Epidermal melanocyte (primary cell): ENCODE results near the gene BIRC7.
"Not testable (repeated sequence)": the region's sequence is repeated elsewhere in the genome, so short reads cannot be mapped to it uniquely, and the experiment has no call there.

Experiments
- DNase-seq: peaks from one replicate; pipeline ENCODE4 v3.0.0; 2011; ENCODE audit warnings: low spot score; ENCODE audit not compliant: insufficient read length

BIRC7 gene

GRCh38 chr20:63247671-63248228, 12.0 kb downstream of the BIRC7 start:
- no peak for DNase-seq

- DNase-seq = no peak
Measured at GRCh38 chr20:63248835-63249591, 13.3 kb downstream of the BIRC7 start.

- no peak for DNase-seq
Measured at GRCh38 chr20:63249891-63250290, 14.2 kb downstream of the BIRC7 start.

- DNase-seq = not testable (repeated sequence)
Measured at GRCh38 chr20:63251350-63251749, 15.6 kb downstream of the BIRC7 start.

GRCh38 chr20:63252284-63252711, 16.6 kb downstream of the BIRC7 start:
- no peak for DNase-seq

- DNase-seq = no peak
Measured at GRCh38 chr20:63253065-63253437, 17.3 kb downstream of the BIRC7 start.

GRCh38 chr20:63253438-63254231, 17.9 kb downstream of the BIRC7 start:
- DNase-seq = no peak

GRCh38 chr20:63254232-63254605, 18.5 kb downstream of the BIRC7 start, which contains the start of gene NKAIN4:
NKAIN4 (minus strand) TSS chr20:63254463; CDS start chr20:63254450, 13 bp downstream.
- DNase-seq = no peak

GRCh38 chr20:63254606-63255384, 19.1 kb downstream of the BIRC7 start:
- no peak for DNase-seq

GRCh38 chr20:63255931-63256704, 20.4 kb downstream of the BIRC7 start:
- DNase-seq = no peak

GRCh38 chr20:63256954-63257353, 21.2 kb downstream of the BIRC7 start:
- DNase-seq = no peak

- no peak for DNase-seq
Measured at GRCh38 chr20:63257629-63258028, 21.9 kb downstream of the BIRC7 start.

- no peak for DNase-seq
Measured at GRCh38 chr20:63258781-63259180, 23.1 kb downstream of the BIRC7 start.

GRCh38 chr20:63259734-63260460, 24.2 kb downstream of the BIRC7 start:
- DNase-seq = no peak

GRCh38 chr20:63260521-63260920, 24.8 kb downstream of the BIRC7 start:
- DNase-seq = no peak

GRCh38 chr20:63261060-63261794, 25.5 kb downstream of the BIRC7 start:
- no peak for DNase-seq

GRCh38 chr20:63261795-63262528, 26.3 kb downstream of the BIRC7 start:
- DNase-seq = no peak

GRCh38 chr20:63262836-63263235, 27.1 kb downstream of the BIRC7 start:
- no peak for DNase-seq

- no peak for DNase-seq
Measured at GRCh38 chr20:63264000-63264399, 28.3 kb downstream of the BIRC7 start.
